Neural progenitor cell (in vitro differentiated cells): ENCODE data around the gene RBM14.

Source experiments
- EZH2phosphoT487 ChIP-seq: fragments of 200-600 bp; sonication (generic); IDR thresholded peaks from 2 replicates; pipeline ENCODE4 v1.6.1; 2017; ENCODE audit warnings: antibody characterized with exemption
- TF ChIP-seq, protein P1 (sequence below): fragments of 200-600 bp; sonication (generic); IDR thresholded peaks from 2 replicates; pipeline ENCODE4 v1.5.1; 2017; ENCODE audit warnings: antibody characterized with exemption, mild to moderate bottlenecking

DNA sequence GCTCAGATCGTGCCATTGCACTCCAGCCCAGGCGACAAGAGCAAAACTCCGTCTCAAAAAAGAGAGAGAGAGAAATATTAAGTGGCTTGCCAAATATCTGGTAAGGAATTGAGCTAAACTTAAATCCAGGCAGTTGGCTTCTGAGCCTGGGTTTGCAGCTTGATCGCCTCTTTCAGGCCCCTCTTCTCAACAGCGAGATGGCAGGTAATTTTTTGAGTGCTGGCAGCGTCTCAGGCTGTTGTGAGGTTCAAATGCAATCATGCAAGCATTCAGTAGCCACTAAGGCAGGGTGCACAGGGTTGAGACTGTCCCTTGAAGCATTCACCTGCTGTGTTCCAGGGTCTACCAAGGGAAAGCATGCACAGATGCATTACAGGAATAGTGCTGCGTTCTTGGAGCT lies 47.4 kb upstream of the RBM14 start:
- TF ChIP-seq, protein P1, sequence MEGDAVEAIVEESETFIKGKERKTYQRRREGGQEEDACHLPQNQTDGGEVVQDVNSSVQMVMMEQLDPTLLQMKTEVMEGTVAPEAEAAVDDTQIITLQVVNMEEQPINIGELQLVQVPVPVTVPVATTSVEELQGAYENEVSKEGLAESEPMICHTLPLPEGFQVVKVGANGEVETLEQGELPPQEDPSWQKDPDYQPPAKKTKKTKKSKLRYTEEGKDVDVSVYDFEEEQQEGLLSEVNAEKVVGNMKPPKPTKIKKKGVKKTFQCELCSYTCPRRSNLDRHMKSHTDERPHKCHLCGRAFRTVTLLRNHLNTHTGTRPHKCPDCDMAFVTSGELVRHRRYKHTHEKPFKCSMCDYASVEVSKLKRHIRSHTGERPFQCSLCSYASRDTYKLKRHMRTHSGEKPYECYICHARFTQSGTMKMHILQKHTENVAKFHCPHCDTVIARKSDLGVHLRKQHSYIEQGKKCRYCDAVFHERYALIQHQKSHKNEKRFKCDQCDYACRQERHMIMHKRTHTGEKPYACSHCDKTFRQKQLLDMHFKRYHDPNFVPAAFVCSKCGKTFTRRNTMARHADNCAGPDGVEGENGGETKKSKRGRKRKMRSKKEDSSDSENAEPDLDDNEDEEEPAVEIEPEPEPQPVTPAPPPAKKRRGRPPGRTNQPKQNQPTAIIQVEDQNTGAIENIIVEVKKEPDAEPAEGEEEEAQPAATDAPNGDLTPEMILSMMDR: no peak
- TF ChIP-seq EZH2phosphoT487: no peak
